ENCODE data around the gene ATG101. TPM values are rescaled to one million over a fixed set of nuclear protein-coding genes. Genes with fewer than 3 reads are reported as not detected.

Gene ATG101
- total RNA-seq, 1 donor from 2014 or later = 27.7 TPM

DNA sequence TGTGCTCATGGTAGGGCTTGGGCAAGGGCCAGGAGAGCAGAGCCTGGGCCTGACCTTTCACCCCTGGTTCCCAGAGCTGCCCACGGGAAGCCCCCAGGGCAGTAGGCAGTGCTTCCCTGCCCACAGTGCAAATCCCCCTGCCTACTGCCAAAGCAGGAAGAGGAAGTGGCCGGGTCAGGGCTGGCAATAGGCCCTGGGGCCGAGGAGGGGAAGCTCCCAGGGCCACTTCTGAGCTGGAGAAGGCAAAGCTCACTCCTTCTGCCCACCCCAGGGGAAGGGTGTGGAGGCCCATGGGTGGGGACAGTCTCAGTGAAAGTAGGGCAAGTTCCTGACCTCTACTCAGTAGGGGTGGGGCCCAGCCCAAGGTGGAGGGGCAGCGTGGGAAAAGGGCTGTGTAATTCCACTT, 24.0 kb upstream of the ATG101 start:
- peaks cover 62% of the 10 kb centered on the region for H3K4me1 ChIP-seq
- peak overlapping the region; percentile 96 for H3K27ac ChIP-seq
- DNase-seq (ENCODE audit: extremely low spot score in 2 of 2) = no peak
- peak overlapping the region in 1 of 2 donors; percentile 8 for H3K4me3 ChIP-seq
- H3K27me3 ChIP-seq = no peaks in the 10 kb centered on the region
- H3K9me3 ChIP-seq = no peaks in the 10 kb centered on the region
- TF ChIP-seq POLR2A (IDR thresholded peaks at IDR 0.05) (no peak), POLR2AphosphoS5 (IDR thresholded peaks at IDR 0.05; ENCODE audit: insufficient read depth in 1 of 2, low read depth in 1 of 2) (peak; percentile 13 to 43)
- TF ChIP-seq, protein P1, sequence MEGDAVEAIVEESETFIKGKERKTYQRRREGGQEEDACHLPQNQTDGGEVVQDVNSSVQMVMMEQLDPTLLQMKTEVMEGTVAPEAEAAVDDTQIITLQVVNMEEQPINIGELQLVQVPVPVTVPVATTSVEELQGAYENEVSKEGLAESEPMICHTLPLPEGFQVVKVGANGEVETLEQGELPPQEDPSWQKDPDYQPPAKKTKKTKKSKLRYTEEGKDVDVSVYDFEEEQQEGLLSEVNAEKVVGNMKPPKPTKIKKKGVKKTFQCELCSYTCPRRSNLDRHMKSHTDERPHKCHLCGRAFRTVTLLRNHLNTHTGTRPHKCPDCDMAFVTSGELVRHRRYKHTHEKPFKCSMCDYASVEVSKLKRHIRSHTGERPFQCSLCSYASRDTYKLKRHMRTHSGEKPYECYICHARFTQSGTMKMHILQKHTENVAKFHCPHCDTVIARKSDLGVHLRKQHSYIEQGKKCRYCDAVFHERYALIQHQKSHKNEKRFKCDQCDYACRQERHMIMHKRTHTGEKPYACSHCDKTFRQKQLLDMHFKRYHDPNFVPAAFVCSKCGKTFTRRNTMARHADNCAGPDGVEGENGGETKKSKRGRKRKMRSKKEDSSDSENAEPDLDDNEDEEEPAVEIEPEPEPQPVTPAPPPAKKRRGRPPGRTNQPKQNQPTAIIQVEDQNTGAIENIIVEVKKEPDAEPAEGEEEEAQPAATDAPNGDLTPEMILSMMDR (IDR thresholded peaks at IDR 0.05) = no peak
- intact Hi-C loops (cut with DNase I) = no loop called here
- no peaks in the 10 kb centered on the region for H3K36me3 ChIP-seq

DNA sequence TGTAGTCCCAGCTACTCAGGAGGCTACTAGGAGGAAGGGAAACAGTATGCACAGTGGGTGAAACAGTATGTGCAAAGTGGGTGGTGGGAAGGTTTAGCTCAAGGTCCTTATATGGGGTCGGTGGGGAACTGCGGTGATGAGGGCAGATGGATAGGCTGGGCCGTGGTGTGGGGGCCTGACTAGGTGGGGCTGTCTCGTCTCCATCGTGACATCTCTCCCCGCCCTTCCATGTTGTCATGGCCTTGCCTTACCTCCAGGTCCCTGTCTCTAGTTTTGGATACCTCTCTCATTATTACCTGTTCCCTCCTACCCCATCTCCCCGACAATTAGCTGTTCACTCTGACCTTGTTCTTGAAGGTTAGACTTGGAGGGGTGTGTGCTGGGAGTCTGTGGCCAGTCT, 22.9 kb upstream of the ATG101 start:
- Histone ChIP-seq H3K36me3 (no peaks in the 10 kb centered on the region), H3K27ac (peak overlapping the region; percentile 96), H3K4me1 (peaks cover 58% of the 10 kb centered on the region), H3K9me3 (no peaks in the 10 kb centered on the region), H3K4me3 (no peak overlapping the region), H3K27me3 (no peaks in the 10 kb centered on the region)
- intact Hi-C loops (cut with DNase I) = no loop called here
- TF ChIP-seq, protein P1 (IDR thresholded peaks at IDR 0.05) = no peak
- TF ChIP-seq POLR2A (IDR thresholded peaks at IDR 0.05) (no peak), POLR2AphosphoS5 (IDR thresholded peaks at IDR 0.05; ENCODE audit: insufficient read depth in 1 of 2, low read depth in 1 of 2) (no peak)
- DNase-seq (ENCODE audit: extremely low spot score in 2 of 2) = no peak

DNA sequence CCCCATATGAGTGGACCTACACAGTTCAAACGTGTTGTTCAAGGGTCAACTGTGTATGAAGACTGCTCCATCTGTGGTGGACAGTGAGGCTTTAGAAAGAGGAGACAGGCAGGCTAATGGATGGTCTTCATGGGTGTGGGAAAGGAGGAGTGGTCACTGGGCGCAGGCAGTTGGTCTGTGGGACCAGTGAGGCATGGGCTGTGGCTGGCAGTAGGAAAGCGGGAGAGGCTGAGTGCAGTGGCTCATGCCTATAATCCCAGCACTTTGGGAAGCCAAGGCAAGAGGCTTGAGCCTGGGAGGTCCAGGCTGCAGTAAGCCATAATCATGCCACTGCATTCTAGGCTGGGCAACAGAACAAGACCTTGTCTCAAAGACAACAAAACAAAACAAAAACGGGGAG, 20.5 kb upstream of the ATG101 start:
- no peaks in the 10 kb centered on the region for H3K9me3 ChIP-seq
- intact Hi-C loops (cut with DNase I) = no loop called here
- peak overlapping the region; percentile 99 for H3K27ac ChIP-seq
- no peaks in the 10 kb centered on the region for H3K27me3 ChIP-seq
- H3K4me1 ChIP-seq = peaks cover 44% of the 10 kb centered on the region
- H3K4me3 ChIP-seq = no peak overlapping the region
- TF ChIP-seq, protein P1 (IDR thresholded peaks at IDR 0.05) = no peak
- no peak for TF ChIP-seq POLR2AphosphoS5 (IDR thresholded peaks at IDR 0.05; ENCODE audit: insufficient read depth in 1 of 2, low read depth in 1 of 2)
- TF ChIP-seq POLR2A (IDR thresholded peaks at IDR 0.05) = no peak
- DNase-seq (ENCODE audit: extremely low spot score in 2 of 2) = no peak
- H3K36me3 ChIP-seq = peaks cover 0 to under 1% of the 10 kb centered on the region in 2 donors

DNA sequence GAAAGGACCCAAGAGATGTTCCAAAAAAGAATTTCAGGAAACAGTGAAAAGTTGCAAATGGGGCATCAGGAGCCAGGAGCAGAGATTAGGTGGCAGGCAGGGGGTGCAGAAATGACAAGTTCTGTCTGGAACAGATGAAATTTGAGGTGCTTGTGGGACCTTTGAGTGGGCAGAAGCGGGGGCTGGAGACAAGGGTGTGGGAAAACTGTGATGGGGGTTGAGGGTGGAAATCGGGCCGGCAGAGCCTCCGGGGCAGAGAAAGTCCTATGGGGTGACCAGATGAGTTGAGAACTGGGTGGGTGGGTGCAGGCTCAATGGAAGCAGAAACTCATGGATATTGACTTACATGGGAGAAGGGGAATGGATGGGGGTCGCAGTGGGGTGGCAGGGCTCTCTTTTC, 20.1 kb upstream of the ATG101 start:
- intact Hi-C loops (cut with DNase I) = no loop called here
- Histone ChIP-seq H3K27me3 (no peaks in the 10 kb centered on the region), H3K4me3 (no peak overlapping the region), H3K36me3 (peaks cover 0 to 4% of the 10 kb centered on the region in 2 donors), H3K27ac (peak overlapping the region; percentile 99), H3K9me3 (no peaks in the 10 kb centered on the region), H3K4me1 (peaks cover 40% of the 10 kb centered on the region)
- no peak for DNase-seq (ENCODE audit: extremely low spot score in 2 of 2)
- no peak for TF ChIP-seq POLR2AphosphoS5 (IDR thresholded peaks at IDR 0.05; ENCODE audit: insufficient read depth in 1 of 2, low read depth in 1 of 2)
- TF ChIP-seq, protein P1 (IDR thresholded peaks at IDR 0.05) = no peak
- TF ChIP-seq POLR2A (IDR thresholded peaks at IDR 0.05) = no peak

DNA sequence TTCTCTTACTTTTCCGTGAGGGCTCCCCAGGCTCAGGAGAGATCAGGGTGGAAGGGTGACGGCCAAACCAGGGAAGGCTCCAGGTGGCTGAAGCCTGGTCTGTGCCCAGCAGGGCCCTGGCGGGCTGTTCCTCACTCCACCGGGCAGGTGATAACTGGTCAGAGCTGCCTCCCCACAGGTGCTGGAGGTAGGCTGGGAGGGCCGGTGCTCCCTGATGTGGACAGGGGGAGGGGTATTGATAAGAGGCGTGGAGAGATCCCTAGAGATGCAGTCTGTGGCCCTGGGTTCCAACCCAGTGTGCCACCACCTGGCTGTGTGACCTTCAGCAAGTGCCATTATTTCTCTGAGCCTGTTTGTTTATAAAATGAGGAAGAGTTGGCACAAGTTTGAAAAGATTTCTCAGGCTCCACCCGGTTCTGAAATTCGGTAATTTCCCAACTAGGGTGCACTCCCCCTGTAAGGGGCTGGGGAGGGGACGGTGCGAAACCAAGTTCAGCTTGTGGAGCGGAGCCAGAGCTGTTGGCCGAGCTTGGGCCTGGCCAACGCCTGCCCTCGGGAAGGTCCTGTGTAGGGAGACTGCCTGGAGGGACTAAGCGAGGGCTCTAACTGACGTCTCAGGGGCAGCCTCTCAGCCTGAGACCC, 19.5 kb upstream of the ATG101 start:
- Histone ChIP-seq H3K27me3 (no peaks in the 10 kb centered on the region), H3K4me3 (peak overlapping the region; percentile 53 to 77), H3K27ac (peak overlapping the region; percentile 99), H3K9me3 (no peaks in the 10 kb centered on the region), H3K4me1 (peaks cover 34% of the 10 kb centered on the region), H3K36me3 (peaks cover 0 to 10% of the 10 kb centered on the region in 2 donors)
- DNase-seq (ENCODE audit: extremely low spot score in 2 of 2) = peak in 1 of 2 donors; percentile 94
- TF ChIP-seq POLR2A (IDR thresholded peaks at IDR 0.05) = no peak
- TF ChIP-seq, protein P1 (IDR thresholded peaks at IDR 0.05) = no peak
- TF ChIP-seq POLR2AphosphoS5 (IDR thresholded peaks at IDR 0.05; ENCODE audit: insufficient read depth in 1 of 2, low read depth in 1 of 2) = no peak
- intact Hi-C loops (cut with DNase I) = no loop called here

All from vagina (tissue), 2 donors.